Activated T-helper 17 cell treated with anti-CD3 and anti-CD28 coated beads, Interleukin-2, amount 50 U/mL, for 72 hours (primary cell): ENCODE results near the gene FTL. TPM values are rescaled to one million over a fixed set of nuclear protein-coding genes. Genes with fewer than 3 reads are reported as not detected.

Source experiments
- ATAC-seq: fragments of 150-1000 bp; cut with Tn5 transposase; replicated peaks from 2 replicates; pipeline ENCODE4 v1.10.0; 2021; ENCODE audit warnings: mild to moderate bottlenecking, moderate library complexity
- H3K27ac Mint-ChIP-seq: one replicate; pipeline ENCODE4 v1.8.0; 2022; ENCODE audit warnings: mixed read lengths
- H3K27me3 Mint-ChIP-seq: one replicate; pipeline ENCODE4 v1.8.0; 2022; ENCODE audit warnings: mixed read lengths
- H3K36me3 Mint-ChIP-seq: one replicate; pipeline ENCODE4 v1.8.0; 2022; ENCODE audit warnings: low read depth, mild to moderate bottlenecking, mixed read lengths
- H3K4me1 Mint-ChIP-seq: one replicate; pipeline ENCODE4 v1.8.0; 2022; ENCODE audit warnings: mixed read lengths
- H3K4me3 Mint-ChIP-seq: one replicate; pipeline ENCODE4 v1.8.0; 2022; ENCODE audit warnings: mild to moderate bottlenecking, mixed read lengths
- H3K9me3 Mint-ChIP-seq: one replicate; pipeline ENCODE4 v1.8.0; 2022; ENCODE audit warnings: mixed read lengths
- total RNA-seq, 2 donors: library from RNA; stranded (reverse); gene quantifications; one replicate each; pipeline ENCODE4 v1.2.3, GENCODE V29; 2022

The FTL gene
- total RNA-seq, 2 donors from 2014 or later, result 1,320 to 1,710 TPM

- Mint-ChIP-seq H3K4me1 (peaks cover 10% of the 10 kb centered on the region), H3K9me3 (no peaks in the 10 kb centered on the region), H3K4me3 (peak within 1 kb of the TSS; percentile 92), H3K27ac (peak within 1 kb of the TSS; percentile 81), H3K36me3 (no peaks in the 10 kb centered on the region), H3K27me3 (no peaks in the 10 kb centered on the region)
- ATAC-seq, result peak; percentile 97
Observed at GRCh38 chr19:48933382-48933932, 31.7 kb upstream of the FTL start, which contains the start of gene DHDH. TSS of gene DHDH (plus strand) at chr19:48933699. CDS start at chr19:48933722, 23 bp downstream.

- ATAC-seq, result no peak
- Mint-ChIP-seq H3K4me1 (peaks cover 10% of the 10 kb centered on the region), H3K27ac (no peak overlapping the region), H3K27me3 (no peaks in the 10 kb centered on the region), H3K36me3 (no peaks in the 10 kb centered on the region), H3K9me3 (no peaks in the 10 kb centered on the region), H3K4me3 (no peak overlapping the region)
Observed at GRCh38 chr19:48934837-48935236, 30.3 kb upstream of the FTL start.

GRCh38 chr19:48935864-48936263 is 29.2 kb upstream of the FTL start:
- H3K36me3 Mint-ChIP-seq, result no peaks in the 10 kb centered on the region
- H3K9me3 Mint-ChIP-seq, result no peaks in the 10 kb centered on the region
- no peaks in the 10 kb centered on the region for H3K27me3 Mint-ChIP-seq
- H3K27ac Mint-ChIP-seq, result no peak overlapping the region
- H3K4me1 Mint-ChIP-seq, result peaks cover 10% of the 10 kb centered on the region
- no peak for ATAC-seq
- no peak overlapping the region for H3K4me3 Mint-ChIP-seq

- Mint-ChIP-seq H3K9me3 (no peaks in the 10 kb centered on the region), H3K27ac (no peak overlapping the region), H3K4me3 (no peak overlapping the region), H3K27me3 (no peaks in the 10 kb centered on the region), H3K4me1 (peaks cover 7% of the 10 kb centered on the region), H3K36me3 (no peaks in the 10 kb centered on the region)
- ATAC-seq, result no peak
Observed at GRCh38 chr19:48938256-48938655, 26.9 kb upstream of the FTL start.

- H3K27ac Mint-ChIP-seq, result no peak overlapping the region
- H3K4me3 Mint-ChIP-seq, result no peak overlapping the region
- no peaks in the 10 kb centered on the region for H3K4me1 Mint-ChIP-seq
- H3K27me3 Mint-ChIP-seq, result no peaks in the 10 kb centered on the region
- no peak for ATAC-seq
- H3K9me3 Mint-ChIP-seq, result no peaks in the 10 kb centered on the region
- no peaks in the 10 kb centered on the region for H3K36me3 Mint-ChIP-seq
Observed at GRCh38 chr19:48940902-48941301, 24.2 kb upstream of the FTL start.

- no peaks in the 10 kb centered on the region for H3K27me3 Mint-ChIP-seq
- H3K9me3 Mint-ChIP-seq, result no peaks in the 10 kb centered on the region
- H3K36me3 Mint-ChIP-seq, result no peaks in the 10 kb centered on the region
- no peaks in the 10 kb centered on the region for H3K4me1 Mint-ChIP-seq
- no peak overlapping the region for H3K27ac Mint-ChIP-seq
- no peak overlapping the region for H3K4me3 Mint-ChIP-seq
- ATAC-seq, result no peak
Observed at GRCh38 chr19:48943081-48943480, 22.0 kb upstream of the FTL start.

GRCh38 chr19:48945415-48945814 is 19.7 kb upstream of the FTL start:
- Mint-ChIP-seq H3K4me1 (no peaks in the 10 kb centered on the region), H3K9me3 (no peaks in the 10 kb centered on the region), H3K4me3 (no peak overlapping the region), H3K27ac (no peak overlapping the region), H3K27me3 (no peaks in the 10 kb centered on the region), H3K36me3 (no peaks in the 10 kb centered on the region)
- no peak for ATAC-seq

- Mint-ChIP-seq H3K4me3 (no peak overlapping the region), H3K4me1 (no peaks in the 10 kb centered on the region), H3K36me3 (no peaks in the 10 kb centered on the region), H3K27ac (no peak overlapping the region), H3K27me3 (no peaks in the 10 kb centered on the region), H3K9me3 (no peaks in the 10 kb centered on the region)
- no peak for ATAC-seq
Observed at GRCh38 chr19:48945817-48946216, 19.3 kb upstream of the FTL start.

- Mint-ChIP-seq H3K9me3 (no peaks in the 10 kb centered on the region), H3K27me3 (no peaks in the 10 kb centered on the region), H3K27ac (no peak overlapping the region), H3K4me1 (no peaks in the 10 kb centered on the region), H3K36me3 (no peaks in the 10 kb centered on the region), H3K4me3 (no peak overlapping the region)
- no peak for ATAC-seq
Observed at GRCh38 chr19:48946463-48947257, 18.4 kb upstream of the FTL start.

GRCh38 chr19:48947258-48947542 is 17.9 kb upstream of the FTL start:
- Mint-ChIP-seq H3K27ac (no peak overlapping the region), H3K36me3 (no peaks in the 10 kb centered on the region), H3K4me1 (no peaks in the 10 kb centered on the region), H3K9me3 (no peaks in the 10 kb centered on the region), H3K27me3 (no peaks in the 10 kb centered on the region), H3K4me3 (no peak overlapping the region)
- ATAC-seq, result no peak

GRCh38 chr19:48950159-48950558 is 14.9 kb upstream of the FTL start:
- Mint-ChIP-seq H3K4me1 (no peaks in the 10 kb centered on the region), H3K36me3 (peaks cover 7% of the 10 kb centered on the region), H3K27ac (no peak overlapping the region), H3K9me3 (no peaks in the 10 kb centered on the region), H3K27me3 (no peaks in the 10 kb centered on the region), H3K4me3 (no peak overlapping the region)
- no peak for ATAC-seq

- Mint-ChIP-seq H3K27me3 (no peaks in the 10 kb centered on the region), H3K27ac (no peak overlapping the region), H3K36me3 (peaks cover 15% of the 10 kb centered on the region), H3K4me1 (peaks cover 4% of the 10 kb centered on the region), H3K4me3 (no peak overlapping the region), H3K9me3 (no peaks in the 10 kb centered on the region)
- ATAC-seq, result no peak
Observed at GRCh38 chr19:48950830-48951519, 14.1 kb upstream of the FTL start.

- no peak overlapping the region for H3K27ac Mint-ChIP-seq
- peaks cover 37% of the 10 kb centered on the region for H3K36me3 Mint-ChIP-seq
- no peaks in the 10 kb centered on the region for H3K9me3 Mint-ChIP-seq
- no peak for ATAC-seq
- peaks cover 14% of the 10 kb centered on the region for H3K4me1 Mint-ChIP-seq
- H3K27me3 Mint-ChIP-seq, result no peaks in the 10 kb centered on the region
- H3K4me3 Mint-ChIP-seq, result peak overlapping the region; percentile 89
Observed at GRCh38 chr19:48953141-48953540, 12.0 kb upstream of the FTL start.

GRCh38 chr19:48953990-48954594 is 11.0 kb upstream of the FTL start:
- Mint-ChIP-seq H3K36me3 (peaks cover 47% of the 10 kb centered on the region), H3K27me3 (no peaks in the 10 kb centered on the region), H3K27ac (peak overlapping the region; percentile 92), H3K9me3 (no peaks in the 10 kb centered on the region), H3K4me1 (peaks cover 14% of the 10 kb centered on the region), H3K4me3 (peak overlapping the region; percentile 89)
- no peak for ATAC-seq
